Prostate gland (tissue), 2 donors: ENCODE measurements around the gene CD47. TPM values are rescaled to one million over a fixed set of nuclear protein-coding genes. Genes with fewer than 3 reads are reported as not detected.

Experiments
- DNase-seq: peaks from one replicate; pipeline ENCODE4 v3.0.0-alpha.2; 2019; ENCODE audit warnings: low spot score
- H3K27ac ChIP-seq, 2 donors: fragments of 200-600 bp; sonication (generic); 2 replicates each; pipeline ENCODE4 v1.5.1; 2017 to 2019
- H3K27me3 ChIP-seq: fragments of 200-600 bp; sonication (generic); replicated peaks from 2 replicates; pipeline ENCODE4 v1.5.1; 2019; ENCODE audit not compliant: insufficient read depth
- H3K36me3 ChIP-seq, 2 donors: fragments of 200-600 bp; sonication (generic); 1 replicate in 1 of 2; 2 replicates in 1 of 2; pipeline versions ENCODE4 v1.5.1 to v1.8.1; 2017 to 2019
- H3K4me1 ChIP-seq: fragments of 200-600 bp; sonication (generic); replicated peaks from 2 replicates; pipeline ENCODE4 v1.5.1; 2019
- H3K4me3 ChIP-seq, 2 donors: fragments of 200-600 bp; sonication (generic); 2 replicates each; pipeline ENCODE4 v1.5.1; 2017 to 2019
- H3K9me3 ChIP-seq: fragments of 200-600 bp; sonication (generic); 2 replicates; pipeline ENCODE4 v1.5.1; 2017
- POLR2A ChIP-seq: fragments of 450-650 bp; IDR thresholded peaks from one replicate; pipeline ENCODE4 v1.6.1; 2016; ENCODE audit warnings: antibody characterized with exemption, mild to moderate bottlenecking
- POLR2AphosphoS5 ChIP-seq: sonication (generic); formaldehyde crosslinking; IDR thresholded peaks from one replicate; pipeline ENCODE4 v1.6.1; 2017; ENCODE audit warnings: antibody characterized with exemption
- WGBS: methylation state at CpG from one replicate; pipeline ENCODE4 v1.1.5; 2018; 5-methylcytosine and 5-hydroxymethylcytosine counted together
- intact Hi-C: fragments of 100-400 bp; cut with DNase I; formaldehyde crosslinking; loops from one replicate; pipeline ENCODE4 v1.14.2; 2022
- total RNA-seq, 2 donors: library from RNA; depleted of rRNA; stranded (reverse); fragments of >200 nt; gene quantifications; one replicate each; pipeline ENCODE4 v1.1.0, GENCODE V29; 2016
- TF ChIP-seq, protein P1 (sequence below), 4 experiments: fragments of 200-600 bp in 2 of 4; fragments of 450-650 bp in 2 of 4; sonication (generic) in 2 of 4; IDR thresholded peaks; 1 replicate in 3 of 4; 2 replicates in 1 of 4; pipeline ENCODE4 v1.5.1; 2016 to 2019; ENCODE audit warnings: antibody characterized with exemption in 4 of 4, mild to moderate bottlenecking in 2 of 4, moderate library complexity in 2 of 4

Gene CD47
- total RNA-seq, 2 donors from 2014 or later: 90.1 to 197 TPM

DNA sequence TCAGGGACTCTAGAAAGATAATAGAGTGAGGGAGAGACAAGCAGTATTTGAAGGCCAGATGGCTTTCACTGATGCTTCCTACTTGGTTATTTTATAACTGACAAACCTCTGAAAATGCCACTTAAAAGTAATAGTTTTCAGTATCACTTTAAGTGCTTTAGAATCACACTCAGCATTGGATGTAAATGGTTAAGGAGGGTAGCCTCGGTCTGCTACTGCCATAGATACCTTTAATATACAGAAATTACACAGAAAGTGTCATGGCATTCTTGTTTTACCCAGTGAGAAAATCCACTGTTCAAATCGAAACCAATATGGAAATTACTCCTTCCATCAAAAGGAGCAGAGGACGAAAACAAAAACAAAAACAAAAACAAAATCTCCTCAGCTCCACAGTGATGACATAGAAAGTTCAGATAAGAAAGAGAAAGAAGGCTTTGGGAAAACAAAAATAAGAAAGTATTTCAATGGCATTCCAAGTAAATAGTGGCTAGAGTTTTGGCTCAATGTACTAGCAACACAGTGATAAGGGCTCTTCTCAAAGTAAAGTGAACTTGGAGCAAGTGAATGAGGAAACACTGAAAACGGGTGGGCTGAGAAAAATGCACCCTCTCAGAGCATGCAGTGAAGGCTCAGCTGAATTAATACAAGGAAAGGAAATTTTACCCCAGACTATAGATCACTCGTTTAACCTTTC lies 43.2 kb upstream of the CD47 start:
- H3K27ac ChIP-seq: no peak overlapping the region
- DNase-seq: no peak
- 82% methylated on average over 5 of the region's 5 CpGs for WGBS

DNA sequence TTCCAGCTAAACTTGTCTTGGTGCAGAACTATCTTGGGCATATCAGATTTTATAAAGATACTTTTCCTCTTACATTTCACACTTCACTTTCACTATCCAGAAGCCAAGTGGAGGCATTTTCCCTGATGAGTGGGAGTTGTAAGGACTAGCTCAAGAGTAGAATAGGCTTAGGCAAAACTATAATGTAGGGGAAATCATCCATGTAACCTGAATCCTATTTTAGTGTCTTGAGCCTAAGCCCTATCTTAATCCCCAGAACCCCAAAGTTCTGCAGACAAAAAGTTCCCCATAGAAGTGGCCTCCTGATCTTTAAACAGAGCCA lies 42.2 kb upstream of the CD47 start:
- Histone ChIP-seq H3K9me3 (no peaks in the 10 kb centered on the region), H3K27ac (no peak overlapping the region), H3K4me3 (no peak overlapping the region), H3K4me1 (no peaks in the 10 kb centered on the region), H3K27me3 (no peaks in the 10 kb centered on the region), H3K36me3 (no peaks in the 10 kb centered on the region)
- intact Hi-C loops: no loop called here
- no peak for DNase-seq
- TF ChIP-seq, protein P1, sequence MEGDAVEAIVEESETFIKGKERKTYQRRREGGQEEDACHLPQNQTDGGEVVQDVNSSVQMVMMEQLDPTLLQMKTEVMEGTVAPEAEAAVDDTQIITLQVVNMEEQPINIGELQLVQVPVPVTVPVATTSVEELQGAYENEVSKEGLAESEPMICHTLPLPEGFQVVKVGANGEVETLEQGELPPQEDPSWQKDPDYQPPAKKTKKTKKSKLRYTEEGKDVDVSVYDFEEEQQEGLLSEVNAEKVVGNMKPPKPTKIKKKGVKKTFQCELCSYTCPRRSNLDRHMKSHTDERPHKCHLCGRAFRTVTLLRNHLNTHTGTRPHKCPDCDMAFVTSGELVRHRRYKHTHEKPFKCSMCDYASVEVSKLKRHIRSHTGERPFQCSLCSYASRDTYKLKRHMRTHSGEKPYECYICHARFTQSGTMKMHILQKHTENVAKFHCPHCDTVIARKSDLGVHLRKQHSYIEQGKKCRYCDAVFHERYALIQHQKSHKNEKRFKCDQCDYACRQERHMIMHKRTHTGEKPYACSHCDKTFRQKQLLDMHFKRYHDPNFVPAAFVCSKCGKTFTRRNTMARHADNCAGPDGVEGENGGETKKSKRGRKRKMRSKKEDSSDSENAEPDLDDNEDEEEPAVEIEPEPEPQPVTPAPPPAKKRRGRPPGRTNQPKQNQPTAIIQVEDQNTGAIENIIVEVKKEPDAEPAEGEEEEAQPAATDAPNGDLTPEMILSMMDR (IDR thresholded peaks at IDR 0.05): no peak
- TF ChIP-seq POLR2AphosphoS5 (no peak), POLR2A (no peak)

More for the DNA sequence above, 43.2 kb upstream of the CD47 start:
- no peaks in the 10 kb centered on the region for H3K4me1 ChIP-seq
- no peaks in the 10 kb centered on the region for H3K36me3 ChIP-seq
- no peaks in the 10 kb centered on the region for H3K9me3 ChIP-seq
- H3K4me3 ChIP-seq: no peak overlapping the region
- H3K27me3 ChIP-seq: no peaks in the 10 kb centered on the region
- intact Hi-C loops: no loop called here
- TF ChIP-seq POLR2AphosphoS5 (no peak), POLR2A (no peak)
- TF ChIP-seq, protein P1 (IDR thresholded peaks at IDR 0.05): no peak

DNA sequence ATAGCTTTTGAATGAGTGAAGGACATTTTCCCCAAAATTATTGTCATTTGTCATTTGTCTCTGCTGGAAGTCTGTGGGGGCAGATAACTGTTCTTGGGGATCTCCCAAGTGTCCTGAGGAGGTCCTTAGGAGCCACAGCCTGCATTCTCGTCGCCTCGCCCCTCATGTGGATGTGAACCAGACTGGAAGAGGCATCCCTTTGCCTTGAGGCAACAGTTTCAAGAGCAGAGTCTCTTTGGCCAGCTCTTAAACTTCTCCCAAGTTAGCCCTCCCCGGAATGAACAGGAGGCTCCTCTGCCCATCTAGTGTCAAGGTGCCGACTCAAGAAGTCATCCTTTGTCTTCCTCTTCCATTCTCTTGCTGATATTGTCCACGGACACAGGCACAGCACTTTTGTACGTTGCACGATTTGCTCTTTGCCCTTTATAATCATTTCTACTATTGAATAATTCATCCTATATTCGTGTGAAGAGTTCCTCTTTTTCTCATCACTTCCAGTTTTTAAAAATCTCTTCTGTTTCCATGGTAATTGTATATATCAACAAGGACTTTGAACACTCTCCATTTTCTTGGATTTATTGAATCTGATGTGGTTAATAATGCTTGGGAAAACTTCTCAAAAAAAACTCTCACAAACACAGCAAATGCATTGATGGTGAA lies 40.8 kb upstream of the CD47 start:
- TF ChIP-seq, protein P1 (IDR thresholded peaks at IDR 0.05): no peak
- no peak for TF ChIP-seq POLR2A
- no peak for TF ChIP-seq POLR2AphosphoS5
- no peak for DNase-seq
- 87% methylated on average over 9 of the region's 9 CpGs for WGBS
- no peak overlapping the region for H3K4me3 ChIP-seq
- H3K36me3 ChIP-seq: no peaks in the 10 kb centered on the region
- no peaks in the 10 kb centered on the region for H3K9me3 ChIP-seq
- no peaks in the 10 kb centered on the region for H3K4me1 ChIP-seq
- no peak overlapping the region for H3K27ac ChIP-seq
- intact Hi-C loops: no loop called here
- no peaks in the 10 kb centered on the region for H3K27me3 ChIP-seq

DNA sequence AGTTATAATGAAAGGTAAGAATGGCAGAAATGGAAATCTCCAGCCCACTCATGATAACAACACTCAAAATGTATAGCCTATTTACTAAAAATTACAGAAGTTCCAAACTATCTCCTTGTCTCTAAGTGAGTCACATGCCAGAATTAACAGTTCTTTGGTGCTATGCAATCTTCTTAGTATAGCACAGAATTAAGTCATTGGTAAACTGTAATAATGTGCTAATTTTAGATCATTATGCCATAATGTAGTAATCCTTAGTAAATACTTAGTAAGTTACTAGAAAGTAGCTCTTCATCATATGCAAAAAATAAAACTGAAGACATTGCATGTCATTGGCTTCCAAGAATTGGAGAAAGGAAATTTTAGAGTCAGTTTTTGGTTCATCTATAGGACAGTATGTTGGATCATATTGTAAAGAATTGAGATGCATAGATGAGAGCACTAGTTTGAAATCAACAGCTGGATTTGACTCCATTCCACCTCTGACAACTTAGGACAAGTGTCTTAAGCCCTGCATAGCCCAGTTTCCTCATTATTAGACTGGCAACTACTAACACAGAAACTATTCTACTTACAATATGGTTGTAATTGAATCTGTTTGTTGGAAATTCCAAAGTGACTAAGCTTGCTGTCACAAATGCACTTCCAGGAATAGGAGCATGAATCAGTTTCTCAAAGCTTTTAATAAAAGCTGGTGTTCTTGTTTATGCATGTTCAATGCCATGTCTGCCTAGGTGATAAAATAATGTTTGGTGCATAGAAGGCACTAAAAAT lies 40.1 kb upstream of the CD47 start:
- TF ChIP-seq, protein P1 (IDR thresholded peaks at IDR 0.05): no peak
- no peak for TF ChIP-seq POLR2A
- no peak for TF ChIP-seq POLR2AphosphoS5
- H3K27me3 ChIP-seq: no peaks in the 10 kb centered on the region
- no peaks in the 10 kb centered on the region for H3K9me3 ChIP-seq
- H3K36me3 ChIP-seq: no peaks in the 10 kb centered on the region
- no peak for DNase-seq
- intact Hi-C loops: no loop called here
- H3K27ac ChIP-seq: no peak overlapping the region
- no peaks in the 10 kb centered on the region for H3K4me1 ChIP-seq
- no peak overlapping the region for H3K4me3 ChIP-seq
